Measurements from ENCODE around the gene MPL.

GRCh38 chr1:43349594-43350306, 12.1 kb downstream of the MPL start:
- no peak for TF ChIP-seq CTCF (optimal IDR thresholded peaks at IDR 0.05 in 1 of 3, IDR thresholded peaks at IDR 0.05 in 1 of 3, conservative IDR thresholded peaks at IDR 0.05 in 1 of 3; ENCODE audit: extremely low read depth in 1 of 3, insufficient read depth in 2 of 3, low read length in 3 of 3)
- TF ChIP-seq EZH2 (IDR thresholded peaks at IDR 0.05; ENCODE audit: low read length) = no peak

Measured in keratinocyte (primary cell).